ENCODE measurements around the gene CUL5.

The CUL5 gene

GRCh38 chr11:108018708-108019107, 10.0 kb downstream of the CUL5 start:
- H2AFZ ChIP-seq (ENCODE audit: low read length) = no peak overlapping the region
- TF ChIP-seq EZH2 (IDR thresholded peaks at IDR 0.05; ENCODE audit: borderline replicate concordance, low read length) (no peak), CTCF (IDR thresholded peaks at IDR 0.05; ENCODE audit: low read length) (no peak)
- H3K4me3 ChIP-seq (ENCODE audit: low read depth, low read length, poor library complexity, severe bottlenecking) = no peak overlapping the region
- no peak overlapping the region for H3K9ac ChIP-seq (ENCODE audit: low read length)
- no peaks in the 10 kb centered on the region for H4K20me1 ChIP-seq (ENCODE audit: insufficient read depth, low read length)
- no peaks in the 10 kb centered on the region for H3F3A ChIP-seq (ENCODE audit: insufficient read depth, low read length)
- H3K36me3 ChIP-seq (ENCODE audit: insufficient read depth, low read length) = peaks cover 4% of the 10 kb centered on the region; the same call in 1 of the 2 replicates
- no peak overlapping the region for H3K4me2 ChIP-seq (ENCODE audit: low read length)
- H3K9me2 ChIP-seq (ENCODE audit: low read depth, low read length) = no peaks in the 10 kb centered on the region
- no peaks in the 10 kb centered on the region for H3K9me3 ChIP-seq (ENCODE audit: low read length)
- H3K27me3 ChIP-seq (ENCODE audit: insufficient read depth, low read length) = no peaks in the 10 kb centered on the region
- H3K4me1 ChIP-seq (ENCODE audit: insufficient read depth, low read length, severe bottlenecking) = no peaks in the 10 kb centered on the region
- H3K79me2 ChIP-seq (ENCODE audit: insufficient read depth, low read length) = peaks cover 99% of the 10 kb centered on the region
- no peak overlapping the region for H3K27ac ChIP-seq (ENCODE audit: low read depth, low read length, poor library complexity, severe bottlenecking)

DNA sequence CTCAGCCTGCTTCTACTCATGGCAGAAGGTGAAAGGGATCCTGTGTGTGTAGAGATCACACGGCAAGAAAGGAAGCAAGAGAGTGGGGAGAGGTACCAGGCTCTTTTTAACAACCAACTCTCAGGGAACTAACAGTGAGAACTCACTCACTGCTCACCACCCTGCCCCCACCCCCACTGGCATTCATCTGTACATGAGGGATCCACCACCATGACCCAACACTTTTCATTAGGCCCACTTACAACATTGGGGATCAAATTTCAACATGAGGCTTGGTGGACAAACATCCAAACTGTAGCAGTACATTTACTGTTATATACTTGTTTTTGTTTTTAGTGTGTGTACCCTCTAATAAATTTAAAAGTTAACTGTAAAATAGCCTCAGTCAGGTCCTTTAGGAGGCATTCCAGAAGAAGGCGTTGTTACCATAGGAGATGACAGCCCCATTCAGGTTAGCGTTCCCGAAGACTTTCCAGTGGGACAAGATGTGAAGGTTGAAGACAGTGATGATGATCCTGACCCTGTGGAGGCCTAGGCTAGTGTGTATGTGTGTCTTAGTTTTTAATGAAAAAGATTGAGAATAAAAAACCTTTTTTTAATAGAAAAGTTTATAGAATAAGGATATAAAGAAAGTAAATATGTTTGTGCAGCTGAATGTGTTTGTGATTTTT, 11.3 kb downstream of the CUL5 start:
- no peak overlapping the region for H3K27ac ChIP-seq (ENCODE audit: low read depth, low read length, poor library complexity, severe bottlenecking)
- peaks cover 99% of the 10 kb centered on the region for H3K79me2 ChIP-seq (ENCODE audit: insufficient read depth, low read length)
- H4K20me1 ChIP-seq (ENCODE audit: insufficient read depth, low read length) = no peaks in the 10 kb centered on the region

GRCh38 chr11:108025387-108026080, 16.8 kb downstream of the CUL5 start:
- H4K20me1 ChIP-seq (ENCODE audit: insufficient read depth, low read length) = no peaks in the 10 kb centered on the region
- peaks cover 19% of the 10 kb centered on the region for H3K4me1 ChIP-seq (ENCODE audit: insufficient read depth, low read length, severe bottlenecking)
- no peak overlapping the region for H3K4me2 ChIP-seq (ENCODE audit: low read length)
- no peaks in the 10 kb centered on the region for H3K36me3 ChIP-seq (ENCODE audit: insufficient read depth, low read length)
- no peaks in the 10 kb centered on the region for H3K27me3 ChIP-seq (ENCODE audit: insufficient read depth, low read length)
- H2AFZ ChIP-seq (ENCODE audit: low read length) = no peak overlapping the region
- no peak for TF ChIP-seq EZH2 (IDR thresholded peaks at IDR 0.05; ENCODE audit: borderline replicate concordance, low read length)
- peak; percentile 29 for TF ChIP-seq CTCF (IDR thresholded peaks at IDR 0.05; ENCODE audit: low read length)
- no peaks in the 10 kb centered on the region for H3F3A ChIP-seq (ENCODE audit: insufficient read depth, low read length)
- H3K79me2 ChIP-seq (ENCODE audit: insufficient read depth, low read length) = peaks cover 96% of the 10 kb centered on the region
- H3K9me2 ChIP-seq (ENCODE audit: low read depth, low read length) = no peaks in the 10 kb centered on the region
- H3K9ac ChIP-seq (ENCODE audit: low read length) = no peak overlapping the region; the same call in 1 of the 2 replicates
- no peaks in the 10 kb centered on the region for H3K9me3 ChIP-seq (ENCODE audit: low read length)
- H3K27ac ChIP-seq (ENCODE audit: low read depth, low read length, poor library complexity, severe bottlenecking) = peak overlapping the region; percentile 33
- H3K4me3 ChIP-seq (ENCODE audit: low read depth, low read length, poor library complexity, severe bottlenecking) = no peak overlapping the region

More for the DNA sequence above, 11.3 kb downstream of the CUL5 start:
- H2AFZ ChIP-seq (ENCODE audit: low read length) = no peak overlapping the region
- no peak overlapping the region for H3K4me2 ChIP-seq (ENCODE audit: low read length)
- no peak overlapping the region for H3K4me3 ChIP-seq (ENCODE audit: low read depth, low read length, poor library complexity, severe bottlenecking)
- H3K9ac ChIP-seq (ENCODE audit: low read length) = no peak overlapping the region
- no peak for TF ChIP-seq EZH2 (IDR thresholded peaks at IDR 0.05; ENCODE audit: borderline replicate concordance, low read length)
- TF ChIP-seq CTCF (IDR thresholded peaks at IDR 0.05; ENCODE audit: low read length) = no peak
- no peaks in the 10 kb centered on the region for H3K9me3 ChIP-seq (ENCODE audit: low read length)
- H3K9me2 ChIP-seq (ENCODE audit: low read depth, low read length) = no peaks in the 10 kb centered on the region
- no peaks in the 10 kb centered on the region for H3K27me3 ChIP-seq (ENCODE audit: insufficient read depth, low read length)
- no peaks in the 10 kb centered on the region for H3K36me3 ChIP-seq (ENCODE audit: insufficient read depth, low read length)
- H3F3A ChIP-seq (ENCODE audit: insufficient read depth, low read length) = no peaks in the 10 kb centered on the region
- H3K4me1 ChIP-seq (ENCODE audit: insufficient read depth, low read length, severe bottlenecking) = peaks cover 10% of the 10 kb centered on the region
